ENCODE results near the gene DHX58.

Gene DHX58

DNA sequence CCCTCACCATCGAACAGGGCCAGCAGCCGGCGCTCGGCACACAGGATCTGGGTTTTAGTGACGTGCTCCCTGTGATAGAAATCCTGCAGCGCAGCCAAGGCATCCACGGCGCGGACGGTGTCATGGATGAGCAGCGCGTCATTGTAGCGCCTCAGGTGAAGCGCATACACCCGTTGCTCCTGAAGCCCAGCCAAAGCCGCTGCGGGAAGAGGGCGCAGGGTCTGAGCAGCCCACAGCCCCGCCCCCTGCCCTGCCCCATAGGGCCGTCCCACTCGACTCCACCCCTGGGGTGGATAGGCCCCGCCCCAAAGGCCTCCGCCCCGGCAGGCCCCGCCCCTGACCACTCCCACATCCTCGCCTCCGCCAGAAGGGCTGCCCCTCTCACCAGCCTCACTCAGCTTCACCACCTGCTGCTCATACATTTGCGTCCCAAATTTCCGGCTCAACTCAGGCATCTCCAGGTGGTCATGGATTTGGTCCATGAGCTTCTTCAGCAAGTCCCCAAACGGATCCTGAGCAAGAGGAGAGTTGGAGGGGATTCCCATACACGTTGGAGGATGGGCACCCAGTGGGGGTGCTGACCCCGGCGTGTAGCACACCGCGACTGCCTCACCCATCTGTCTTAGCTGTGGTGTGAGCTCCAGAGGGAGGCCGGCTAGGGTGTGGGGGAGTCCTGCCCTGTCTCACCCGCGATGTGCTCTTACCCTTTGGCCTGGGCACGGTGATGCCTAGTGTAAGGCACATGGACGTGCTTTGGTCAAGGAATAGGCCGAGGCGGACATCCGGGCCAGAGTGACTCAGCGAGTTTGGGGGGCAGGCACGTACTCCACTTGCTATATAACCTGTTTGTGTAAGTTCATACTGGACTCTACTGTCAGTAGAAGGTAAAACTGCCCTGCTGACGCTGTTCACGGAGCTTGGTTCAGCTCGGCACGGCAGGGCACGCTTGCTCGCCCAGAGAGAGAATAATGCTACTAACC, 4.6 kb downstream of the DHX58 start:
- no peak overlapping the region for H3K4me3 ChIP-seq (replicated peaks; ENCODE audit: low read depth, low read length)
- peak; percentile 29 for DNase-seq (ENCODE audit: extremely low read depth, low read depth)
- TF ChIP-seq, protein P1, sequence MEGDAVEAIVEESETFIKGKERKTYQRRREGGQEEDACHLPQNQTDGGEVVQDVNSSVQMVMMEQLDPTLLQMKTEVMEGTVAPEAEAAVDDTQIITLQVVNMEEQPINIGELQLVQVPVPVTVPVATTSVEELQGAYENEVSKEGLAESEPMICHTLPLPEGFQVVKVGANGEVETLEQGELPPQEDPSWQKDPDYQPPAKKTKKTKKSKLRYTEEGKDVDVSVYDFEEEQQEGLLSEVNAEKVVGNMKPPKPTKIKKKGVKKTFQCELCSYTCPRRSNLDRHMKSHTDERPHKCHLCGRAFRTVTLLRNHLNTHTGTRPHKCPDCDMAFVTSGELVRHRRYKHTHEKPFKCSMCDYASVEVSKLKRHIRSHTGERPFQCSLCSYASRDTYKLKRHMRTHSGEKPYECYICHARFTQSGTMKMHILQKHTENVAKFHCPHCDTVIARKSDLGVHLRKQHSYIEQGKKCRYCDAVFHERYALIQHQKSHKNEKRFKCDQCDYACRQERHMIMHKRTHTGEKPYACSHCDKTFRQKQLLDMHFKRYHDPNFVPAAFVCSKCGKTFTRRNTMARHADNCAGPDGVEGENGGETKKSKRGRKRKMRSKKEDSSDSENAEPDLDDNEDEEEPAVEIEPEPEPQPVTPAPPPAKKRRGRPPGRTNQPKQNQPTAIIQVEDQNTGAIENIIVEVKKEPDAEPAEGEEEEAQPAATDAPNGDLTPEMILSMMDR (IDR thresholded peaks at IDR 0.05; ENCODE audit: low read depth, low read length, missing control alignments) = no peak

DNA sequence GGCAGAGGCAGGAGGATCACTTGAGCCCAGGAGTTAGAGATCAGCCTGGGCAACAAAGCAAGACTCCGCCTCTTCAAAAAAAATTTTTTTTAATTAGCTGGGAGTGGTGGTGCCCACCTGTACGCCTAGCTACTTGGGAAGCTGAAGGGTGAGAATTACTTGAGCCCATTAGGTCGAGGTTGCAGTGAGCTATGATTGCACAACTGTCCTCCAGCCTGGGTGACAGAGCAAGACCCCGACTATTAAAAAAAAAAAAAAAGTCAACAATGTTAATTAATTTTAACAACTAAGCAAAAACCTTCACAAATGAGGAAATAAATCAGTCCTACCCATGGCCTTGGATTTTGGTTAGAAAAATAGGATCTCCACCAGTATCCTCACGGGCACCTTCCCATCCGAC, 5.4 kb downstream of the DHX58 start:
- no peak overlapping the region for H3K4me3 ChIP-seq (replicated peaks; ENCODE audit: low read depth, low read length)
- DNase-seq (ENCODE audit: extremely low read depth, low read depth) = no peak
- TF ChIP-seq, protein P1 (IDR thresholded peaks at IDR 0.05; ENCODE audit: low read depth, low read length, missing control alignments) = no peak

DNA sequence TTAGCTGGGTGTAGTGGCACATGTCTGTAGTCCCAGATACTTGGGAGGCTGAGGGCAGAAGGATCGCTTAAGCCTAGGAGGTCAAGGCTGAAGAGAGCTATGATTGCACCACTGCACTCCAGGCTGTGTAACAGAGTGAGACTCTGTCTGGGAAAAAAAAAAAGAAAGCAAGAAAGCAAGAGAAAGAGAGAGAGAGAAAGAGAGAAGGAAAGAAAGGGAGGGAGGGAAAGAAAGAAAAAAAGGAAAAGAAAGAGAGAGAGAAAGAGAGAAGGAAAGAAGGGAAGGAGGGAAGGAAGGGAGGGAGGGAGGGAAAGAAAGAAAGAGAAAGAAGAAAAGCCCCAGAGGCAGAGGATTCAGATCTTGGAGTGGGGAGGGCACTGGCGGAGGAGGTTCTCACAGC, 6.5 kb downstream of the DHX58 start:
- DNase-seq (ENCODE audit: extremely low read depth, low read depth) = no peak

DNA sequence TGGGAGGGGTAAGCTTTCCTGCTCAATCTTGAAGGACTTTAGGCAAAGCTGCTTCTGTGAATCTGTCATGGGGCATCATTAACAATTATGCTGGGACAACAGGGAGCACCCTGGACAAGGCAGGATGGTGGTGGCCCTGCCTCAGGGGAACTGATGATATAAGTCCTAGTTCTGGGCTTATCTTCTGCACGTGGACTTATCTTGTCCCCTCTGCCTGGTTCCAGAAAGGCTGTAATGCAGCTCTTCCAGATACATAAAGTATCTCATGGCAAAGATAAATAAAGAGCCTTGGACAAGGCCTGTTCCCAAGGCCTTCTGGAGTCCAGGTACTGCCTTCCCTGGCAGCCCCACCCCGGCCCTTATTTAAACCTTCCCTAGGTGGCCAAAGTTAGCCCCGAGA, 8.2 kb downstream of the DHX58 start:
- DNase-seq (ENCODE audit: extremely low read depth, low read depth) = no peak
- H3K4me3 ChIP-seq (replicated peaks; ENCODE audit: low read depth, low read length) = no peak overlapping the region
- TF ChIP-seq, protein P1 (IDR thresholded peaks at IDR 0.05; ENCODE audit: low read depth, low read length, missing control alignments) = no peak

More for the DNA sequence above, 6.5 kb downstream of the DHX58 start:
- TF ChIP-seq, protein P1 (IDR thresholded peaks at IDR 0.05; ENCODE audit: low read depth, low read length, missing control alignments) = no peak
- no peak overlapping the region for H3K4me3 ChIP-seq (replicated peaks; ENCODE audit: low read depth, low read length)

DNA sequence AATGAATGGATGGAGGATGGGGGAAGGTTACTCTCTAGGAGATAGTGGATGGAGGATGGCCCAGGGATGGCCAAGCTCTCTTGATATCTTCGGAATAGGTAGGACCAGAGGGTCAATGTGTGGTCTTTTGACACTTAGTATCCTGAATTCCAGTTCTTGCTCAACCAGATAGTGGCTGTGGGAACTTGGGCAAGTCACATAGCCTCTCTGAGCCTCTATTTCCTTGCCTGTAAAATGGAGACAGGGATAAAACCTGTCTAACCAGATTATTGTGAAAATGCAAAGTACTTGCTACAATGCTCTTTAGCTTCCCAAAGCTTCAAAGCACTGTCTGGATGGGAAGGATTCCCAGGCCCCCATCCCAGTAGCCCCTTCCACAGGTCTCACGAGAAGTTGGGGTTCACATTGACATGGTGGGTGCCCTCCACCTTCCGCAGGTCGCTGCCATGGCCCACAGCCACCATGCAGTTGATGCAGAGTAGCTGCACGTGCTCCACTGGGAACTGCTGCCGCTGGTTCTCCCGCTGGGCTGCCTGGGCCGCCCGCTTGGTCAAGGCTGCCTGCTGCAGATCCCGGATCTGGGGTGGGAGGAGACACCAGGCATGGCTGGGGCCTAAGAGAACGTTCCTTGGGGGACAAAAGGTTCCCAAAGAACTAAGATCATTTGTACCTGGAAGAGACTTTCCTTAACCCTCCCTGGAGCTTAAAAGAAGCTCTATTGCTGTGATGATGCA, 9.1 kb downstream of the DHX58 start:
- DNase-seq (ENCODE audit: extremely low read depth, low read depth) = no peak
- H3K4me3 ChIP-seq (replicated peaks; ENCODE audit: low read depth, low read length) = no peak overlapping the region

DNA sequence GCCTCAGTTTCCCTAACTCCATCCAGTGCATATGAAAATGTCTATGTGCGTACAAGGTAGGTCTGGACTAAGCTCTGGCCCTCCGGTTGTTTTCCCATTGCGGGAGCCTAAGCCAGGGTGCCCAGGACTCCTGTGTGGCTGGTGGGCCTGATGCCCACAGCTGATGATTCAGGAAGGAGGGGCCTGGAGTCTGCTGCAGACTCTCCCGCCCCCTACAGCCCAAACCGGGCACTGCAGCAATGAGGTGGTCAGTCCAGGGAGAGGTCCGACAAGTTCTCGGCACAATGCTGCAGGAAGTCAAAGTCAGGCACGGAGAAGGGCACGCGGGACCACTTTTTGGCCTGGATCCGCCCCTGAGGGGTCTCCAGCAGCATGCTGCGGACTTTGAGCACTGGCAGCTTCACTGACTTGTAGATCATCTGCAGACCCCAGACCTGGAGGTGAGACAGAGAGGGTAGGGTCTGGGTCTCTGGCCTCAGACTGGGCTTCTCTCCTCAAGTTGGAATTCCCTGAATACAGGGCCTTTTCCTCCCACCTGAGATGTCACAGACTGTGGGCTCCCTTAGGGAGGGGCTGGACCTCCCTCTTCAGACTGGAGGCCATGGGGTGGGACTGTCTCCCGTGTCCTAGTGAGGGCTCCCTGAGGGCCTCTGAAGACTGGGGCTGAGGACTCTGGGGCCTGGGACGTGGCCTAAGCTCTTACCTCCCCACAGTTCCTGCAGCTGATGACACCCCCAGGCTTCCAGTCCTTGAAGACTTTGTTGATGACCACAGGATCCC, 10.8 kb downstream of the DHX58 start:
- DNase-seq (ENCODE audit: extremely low read depth, low read depth) = no peak

More for the DNA sequence above, 9.1 kb downstream of the DHX58 start:
- TF ChIP-seq, protein P1 (IDR thresholded peaks at IDR 0.05; ENCODE audit: low read depth, low read length, missing control alignments) = no peak

More for the DNA sequence above, 10.8 kb downstream of the DHX58 start:
- H3K4me3 ChIP-seq (replicated peaks; ENCODE audit: low read depth, low read length) = no peak overlapping the region
- TF ChIP-seq, protein P1 (IDR thresholded peaks at IDR 0.05; ENCODE audit: low read depth, low read length, missing control alignments) = peak; percentile 96
